Coronary artery (tissue), 2 donors: ENCODE results near the gene ANKFN1.

Source experiments
- DNase-seq: peaks from one replicate; pipeline ENCODE4 v3.0.0-alpha.2; 2017; ENCODE audit warnings: low spot score
- H3K27ac ChIP-seq, 2 donors: fragments of 200-600 bp; sonication (generic); one replicate each; pipeline ENCODE4 v1.5.1; 2016 to 2019
- H3K4me3 ChIP-seq: fragments of 200-600 bp; sonication (generic); 2 replicates; pipeline ENCODE4 v1.5.1; 2016; ENCODE audit warnings: mild to moderate bottlenecking, moderate library complexity
- CTCF ChIP-seq: fragments of 200-600 bp; sonication (generic); IDR thresholded peaks from one replicate; pipeline ENCODE4 v1.5.1; 2019; ENCODE audit warnings: antibody characterized with exemption

The ANKFN1 gene

DNA sequence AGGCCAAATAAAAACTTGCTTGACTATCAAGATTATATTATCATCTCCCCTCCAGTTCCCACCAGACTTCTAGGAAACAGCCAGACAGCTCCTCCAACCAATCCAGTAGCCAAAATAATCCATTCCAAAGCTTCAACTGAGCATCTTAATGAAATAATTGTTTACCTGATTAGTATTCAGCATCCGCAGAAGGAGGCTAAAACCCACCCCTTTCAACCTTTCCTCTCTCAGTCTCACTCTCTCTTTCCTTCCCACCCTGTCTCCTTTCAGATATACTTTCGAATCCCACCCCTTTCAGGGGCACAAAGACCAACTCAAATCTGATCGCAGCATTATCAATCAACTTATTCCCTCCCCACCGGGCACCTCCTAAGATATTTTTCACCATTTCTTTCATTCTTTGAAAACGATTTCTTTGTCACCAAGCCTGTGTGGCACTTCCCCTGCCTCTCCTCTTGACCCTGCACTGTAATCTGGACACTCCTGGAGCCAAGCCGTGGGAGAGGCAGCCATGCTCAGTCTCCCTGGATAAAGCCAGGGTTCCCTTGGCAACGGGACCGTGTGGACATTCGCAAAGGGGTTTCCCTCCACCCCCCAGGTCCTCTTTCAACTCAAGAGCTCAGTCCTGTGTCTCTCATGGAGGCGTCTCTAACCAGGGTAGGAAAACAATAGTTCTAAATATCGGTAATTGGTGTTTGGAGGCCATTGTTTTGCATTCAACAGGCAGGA is at the start of gene ANKFN1:
Gene ANKFN1 (plus strand): TSS at position 602 of the 729 bp plus-strand sequence. CDS start 59,193 bp downstream, outside the sequence.
- no peak for TF ChIP-seq CTCF
- no peak within 1 kb of the TSS for H3K4me3 ChIP-seq
- no peak within 1 kb of the TSS for H3K27ac ChIP-seq
- DNase-seq: no peak

- DNase-seq: no peak
- no peak overlapping the region for H3K4me3 ChIP-seq
- H3K27ac ChIP-seq: no peak overlapping the region
- TF ChIP-seq CTCF: no peak
Observed at GRCh38 chr17:56108811-56109284, 44.4 kb upstream of the ANKFN1 start.

DNA sequence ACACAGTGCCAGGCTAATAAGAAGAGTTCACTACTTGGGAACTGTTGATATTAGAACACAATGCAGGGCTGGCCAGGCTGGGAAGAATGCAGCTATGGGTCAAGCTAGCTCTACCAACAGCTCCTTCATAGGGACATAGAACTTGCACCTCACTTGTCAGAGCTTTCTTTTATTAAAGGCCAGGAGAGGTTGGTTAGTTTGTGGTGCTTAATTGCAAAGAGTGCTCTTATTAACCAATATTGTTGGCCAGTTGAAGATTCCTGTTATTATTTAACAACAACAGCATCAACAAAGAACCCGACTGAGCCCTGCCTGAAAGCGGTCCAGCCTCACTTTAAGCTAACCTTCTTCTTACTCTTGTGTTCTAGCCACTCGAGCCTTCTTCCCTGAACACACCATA is 43.4 kb upstream of the ANKFN1 start:
- no peak for TF ChIP-seq CTCF
- DNase-seq: no peak
- Histone ChIP-seq H3K4me3 (no peak overlapping the region), H3K27ac (no peak overlapping the region)

DNA sequence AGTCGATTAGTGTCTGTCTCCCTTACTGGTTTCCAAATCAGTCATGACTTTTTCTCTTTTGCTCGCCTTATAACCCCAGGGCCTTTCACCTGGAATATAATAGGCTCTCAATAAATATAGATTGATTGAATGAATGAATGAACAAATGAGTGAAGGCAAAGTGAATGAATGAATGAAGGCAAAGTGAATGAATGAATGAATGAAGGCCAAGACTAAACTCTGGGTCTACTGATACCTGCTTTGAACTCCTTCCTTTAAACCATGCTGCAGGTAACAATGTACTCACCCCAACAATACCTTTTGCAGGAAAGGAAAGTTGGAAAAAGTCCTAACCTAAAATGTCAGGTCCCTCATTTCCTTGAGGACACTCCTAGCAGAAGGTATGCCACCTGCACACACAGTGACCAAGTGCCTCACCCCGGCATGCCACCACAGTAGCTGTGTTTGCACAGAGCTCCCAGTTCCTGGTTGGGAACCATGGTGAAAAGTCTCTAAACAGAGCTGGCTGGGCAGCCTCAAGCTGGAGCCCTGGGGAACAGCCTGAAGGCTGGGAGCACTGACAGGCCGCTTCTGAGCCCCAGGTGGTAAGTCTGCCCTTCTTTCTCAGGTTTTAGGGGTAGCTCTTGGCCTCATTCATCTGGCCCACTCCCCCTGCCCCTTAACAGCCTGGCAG is 42.7 kb upstream of the ANKFN1 start:
- Histone ChIP-seq H3K27ac (no peak overlapping the region), H3K4me3 (no peak overlapping the region)
- no peak for DNase-seq
- no peak for TF ChIP-seq CTCF

DNA sequence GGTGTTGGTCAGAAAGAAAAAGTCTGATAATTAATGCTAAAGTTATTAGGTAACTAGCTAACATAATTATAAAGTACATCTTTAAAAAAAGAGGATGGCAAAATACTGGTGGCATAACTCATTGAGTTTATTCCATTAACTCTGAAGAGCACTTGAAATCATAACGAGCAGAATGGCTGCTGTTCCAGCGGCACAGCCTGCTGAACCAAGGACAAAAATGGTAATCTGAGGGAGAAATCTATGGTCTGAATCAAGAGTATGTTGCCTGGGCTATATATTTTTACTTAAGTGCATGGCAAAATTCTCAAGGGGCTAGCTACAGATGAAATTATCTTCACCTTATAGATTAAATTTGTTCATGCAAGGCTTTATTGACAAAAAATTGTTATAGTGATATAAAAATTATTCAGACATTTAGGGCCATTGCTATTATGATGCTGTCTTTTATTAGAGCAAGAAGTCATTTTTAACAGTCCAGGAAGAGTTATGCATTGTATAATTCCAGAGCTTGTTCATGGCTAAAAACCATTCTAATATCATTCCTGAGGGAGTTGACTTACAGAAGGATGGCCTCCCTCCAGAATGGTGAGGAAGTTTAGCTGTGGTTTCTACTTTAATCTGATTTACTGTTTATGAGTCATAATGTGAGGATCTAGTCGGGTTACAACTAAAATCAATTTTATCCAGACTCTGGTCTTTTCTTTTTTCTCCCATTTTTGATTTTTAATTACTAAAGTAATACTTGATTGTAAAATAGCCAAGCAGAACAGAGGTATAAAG is 41.4 kb upstream of the ANKFN1 start:
- no peak for TF ChIP-seq CTCF
- Histone ChIP-seq H3K4me3 (no peak overlapping the region), H3K27ac (no peak overlapping the region)
- no peak for DNase-seq

DNA sequence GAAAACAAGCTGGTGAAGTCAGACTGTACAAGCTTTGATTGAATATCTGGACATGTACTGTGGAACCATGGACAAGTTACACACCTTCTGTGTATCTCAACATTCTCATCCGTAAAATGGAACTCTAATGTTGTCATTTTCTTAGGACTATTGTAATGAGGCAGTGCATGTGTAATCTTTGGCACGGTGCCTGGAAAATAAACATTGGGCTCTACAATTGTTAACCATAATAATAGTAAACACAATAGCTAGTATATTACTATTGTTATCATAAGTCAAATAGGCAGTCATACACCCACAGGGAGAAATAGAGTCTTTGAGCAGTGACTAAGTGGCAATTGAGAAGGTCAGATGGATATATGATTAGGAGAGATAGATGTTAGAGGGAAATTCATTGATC is 39.8 kb upstream of the ANKFN1 start:
- TF ChIP-seq CTCF: no peak
- H3K4me3 ChIP-seq: no peak overlapping the region
- DNase-seq: no peak
- H3K27ac ChIP-seq: no peak overlapping the region
